ENCODE results near the gene SLIT1.
A peak's percentile ranks its signal among the peaks of the same experiment; 100 is the strongest.

The SLIT1 gene

GRCh38 chr10:97046456-97047082, 139.2 kb downstream of the SLIT1 start:
- peaks cover 3% of the 10 kb centered on the region for H3K4me1 ChIP-seq (ENCODE audit: control insufficient read depth, insufficient read depth, low read length)

GRCh38 chr10:97043563-97043855, 142.2 kb downstream of the SLIT1 start:
- Histone ChIP-seq H3K4me1 (ENCODE audit: control insufficient read depth, insufficient read depth, low read length) (peaks cover 2% of the 10 kb centered on the region), H3K27me3 (ENCODE audit: control insufficient read depth in 1 of 2, insufficient read depth in 2 of 2, low read length in 2 of 2) (peaks cover 2 to 4% of the 10 kb centered on the region in 2 donors), H3K9ac (ENCODE audit: low read length in 2 of 2) (no peak overlapping the region), H3K36me3 (ENCODE audit: control insufficient read depth in 2 of 2, insufficient read depth in 2 of 2, low read length in 2 of 2) (no peaks in the 10 kb centered on the region), H3K9me3 (ENCODE audit: control insufficient read depth in 2 of 2, low read length in 2 of 2) (peaks cover 0 to 3% of the 10 kb centered on the region in 2 donors), H3K4me3 (ENCODE audit: low read length in 2 of 2) (no peak overlapping the region), H3K27ac (ENCODE audit: low read length) (no peak overlapping the region)

More at GRCh38 chr10:97046456-97047082, 139.2 kb downstream of the SLIT1 start:
- no peak overlapping the region for H3K9ac ChIP-seq (ENCODE audit: low read length in 2 of 2)
- no peaks in the 10 kb centered on the region for H3K36me3 ChIP-seq (ENCODE audit: control insufficient read depth in 2 of 2, insufficient read depth in 2 of 2, low read length in 2 of 2)
- H3K9me3 ChIP-seq (ENCODE audit: control insufficient read depth in 2 of 2, low read length in 2 of 2), result peaks cover 0 to 3% of the 10 kb centered on the region in 2 donors
- no peak overlapping the region for H3K4me3 ChIP-seq (ENCODE audit: low read length in 2 of 2)
- H3K27me3 ChIP-seq (ENCODE audit: control insufficient read depth in 1 of 2, insufficient read depth in 2 of 2, low read length in 2 of 2), result peaks cover 2 to 8% of the 10 kb centered on the region in 2 donors
- H3K27ac ChIP-seq (ENCODE audit: low read length), result no peak overlapping the region

- Histone ChIP-seq H3K27me3 (ENCODE audit: control insufficient read depth in 1 of 2, insufficient read depth in 2 of 2, low read length in 2 of 2) (peaks cover 0 to 2% of the 10 kb centered on the region in 2 donors), H3K9me3 (ENCODE audit: control insufficient read depth in 2 of 2, low read length in 2 of 2) (peaks cover 0 to 3% of the 10 kb centered on the region in 2 donors), H3K36me3 (ENCODE audit: control insufficient read depth in 2 of 2, insufficient read depth in 2 of 2, low read length in 2 of 2) (no peaks in the 10 kb centered on the region), H3K4me3 (ENCODE audit: low read length in 2 of 2) (no peak overlapping the region), H3K9ac (ENCODE audit: low read length in 2 of 2) (no peak overlapping the region), H3K4me1 (ENCODE audit: control insufficient read depth, insufficient read depth, low read length) (peaks cover 2% of the 10 kb centered on the region), H3K27ac (ENCODE audit: low read length) (no peak overlapping the region)
These were observed 142.8 kb downstream of the SLIT1 start for GRCh38 chr10:97042716-97043562.

DNA sequence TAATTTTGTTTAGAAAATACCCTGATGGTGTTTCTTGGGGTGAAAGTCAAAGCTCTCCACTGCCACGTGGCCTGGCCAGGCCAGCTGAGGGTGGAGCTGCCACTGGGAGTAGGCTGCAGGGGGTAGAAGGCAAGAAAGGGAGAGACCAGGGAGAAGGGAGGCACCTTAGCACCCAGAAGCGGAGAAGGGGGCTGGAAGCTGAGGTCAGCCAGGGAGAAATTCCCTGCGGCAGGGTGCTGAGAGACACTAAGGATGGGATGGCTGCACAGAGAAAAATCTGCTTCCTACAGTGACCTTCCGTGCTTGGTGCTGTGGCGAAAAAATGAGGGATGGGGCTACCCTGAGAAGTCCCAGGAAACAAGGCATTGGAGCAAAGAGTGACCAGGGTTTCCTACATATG, 143.7 kb downstream of the SLIT1 start:
- H3K27me3 ChIP-seq (ENCODE audit: control insufficient read depth in 1 of 2, insufficient read depth in 2 of 2, low read length in 2 of 2), result peaks cover 0 to 2% of the 10 kb centered on the region in 2 donors
- H3K9me3 ChIP-seq (ENCODE audit: control insufficient read depth in 2 of 2, low read length in 2 of 2), result peaks cover 0 to 3% of the 10 kb centered on the region in 2 donors
- no peaks in the 10 kb centered on the region for H3K36me3 ChIP-seq (ENCODE audit: control insufficient read depth in 2 of 2, insufficient read depth in 2 of 2, low read length in 2 of 2)
- H3K27ac ChIP-seq (ENCODE audit: low read length), result no peak overlapping the region
- H3K9ac ChIP-seq (ENCODE audit: low read length in 2 of 2), result no peak overlapping the region
- H3K4me3 ChIP-seq (ENCODE audit: low read length in 2 of 2), result no peak overlapping the region
- H3K4me1 ChIP-seq (ENCODE audit: control insufficient read depth, insufficient read depth, low read length), result peaks cover 8% of the 10 kb centered on the region

- Histone ChIP-seq H3K4me1 (ENCODE audit: control insufficient read depth, insufficient read depth, low read length) (peaks cover 8% of the 10 kb centered on the region), H3K36me3 (ENCODE audit: control insufficient read depth in 2 of 2, insufficient read depth in 2 of 2, low read length in 2 of 2) (no peaks in the 10 kb centered on the region), H3K9me3 (ENCODE audit: control insufficient read depth in 2 of 2, low read length in 2 of 2) (peaks cover 0 to 3% of the 10 kb centered on the region in 2 donors), H3K4me3 (ENCODE audit: low read length in 2 of 2) (no peak overlapping the region), H3K27ac (ENCODE audit: low read length) (no peak overlapping the region), H3K27me3 (ENCODE audit: control insufficient read depth in 1 of 2, insufficient read depth in 2 of 2, low read length in 2 of 2) (no peaks in the 10 kb centered on the region), H3K9ac (ENCODE audit: low read length in 2 of 2) (no peak overlapping the region)
These were observed 145.1 kb downstream of the SLIT1 start for GRCh38 chr10:97040706-97041105.

- Histone ChIP-seq H3K36me3 (ENCODE audit: control insufficient read depth in 2 of 2, insufficient read depth in 2 of 2, low read length in 2 of 2) (no peaks in the 10 kb centered on the region), H3K27me3 (ENCODE audit: control insufficient read depth in 1 of 2, insufficient read depth in 2 of 2, low read length in 2 of 2) (no peaks in the 10 kb centered on the region), H3K27ac (ENCODE audit: low read length) (no peak overlapping the region), H3K9me3 (ENCODE audit: control insufficient read depth in 2 of 2, low read length in 2 of 2) (peaks cover 0 to 3% of the 10 kb centered on the region in 2 donors), H3K4me3 (ENCODE audit: low read length in 2 of 2) (no peak overlapping the region), H3K9ac (ENCODE audit: low read length in 2 of 2) (no peak overlapping the region), H3K4me1 (ENCODE audit: control insufficient read depth, insufficient read depth, low read length) (peaks cover 8% of the 10 kb centered on the region)
These were observed 145.5 kb downstream of the SLIT1 start for GRCh38 chr10:97040248-97040584.

DNA sequence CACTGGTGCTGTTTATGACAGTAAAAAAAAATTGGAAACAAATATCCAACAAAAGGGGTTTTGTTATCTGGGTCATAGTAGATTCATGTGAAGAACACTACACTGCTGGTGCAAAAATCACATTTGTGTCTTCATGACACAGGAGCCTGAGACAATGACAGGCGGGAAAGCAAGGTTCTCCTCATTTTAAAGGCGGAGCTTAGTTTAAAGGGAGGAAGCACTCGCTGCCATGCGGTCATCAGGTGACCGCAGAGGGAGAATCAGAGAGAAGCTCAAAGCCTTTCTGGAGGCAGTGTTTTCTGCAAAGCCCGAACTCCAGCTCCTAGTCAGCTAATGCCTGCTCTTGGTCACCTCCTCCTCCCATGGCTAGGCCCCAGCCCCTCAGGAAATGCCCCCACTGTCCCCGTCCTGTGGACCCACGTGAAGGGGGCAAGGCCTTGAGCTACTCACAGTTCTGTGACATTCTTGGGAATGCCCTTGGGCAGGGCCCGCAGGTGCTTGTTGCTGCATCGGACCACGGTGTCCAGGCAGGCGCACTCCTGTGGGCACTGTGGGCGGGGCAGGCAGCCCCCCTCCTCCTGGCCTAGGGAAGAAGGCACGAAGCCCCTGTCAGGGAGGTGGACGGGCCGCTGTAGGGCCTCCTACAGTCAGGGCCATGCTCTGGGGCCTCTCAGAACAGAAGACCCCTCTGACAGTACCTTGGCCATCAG, 146.1 kb downstream of the SLIT1 start:
- no peaks in the 10 kb centered on the region for H3K36me3 ChIP-seq (ENCODE audit: control insufficient read depth in 2 of 2, insufficient read depth in 2 of 2, low read length in 2 of 2)

GRCh38 chr10:97038688-97039087, 147.1 kb downstream of the SLIT1 start:
- Histone ChIP-seq H3K27me3 (ENCODE audit: control insufficient read depth in 1 of 2, insufficient read depth in 2 of 2, low read length in 2 of 2) (peaks cover 0 to 2% of the 10 kb centered on the region in 2 donors), H3K36me3 (ENCODE audit: control insufficient read depth in 2 of 2, insufficient read depth in 2 of 2, low read length in 2 of 2) (no peaks in the 10 kb centered on the region), H3K4me3 (ENCODE audit: low read length in 2 of 2) (no peak overlapping the region), H3K27ac (ENCODE audit: low read length) (no peak overlapping the region), H3K4me1 (ENCODE audit: control insufficient read depth, insufficient read depth, low read length) (peaks cover 8% of the 10 kb centered on the region), H3K9me3 (ENCODE audit: control insufficient read depth in 2 of 2, low read length in 2 of 2) (no peaks in the 10 kb centered on the region), H3K9ac (ENCODE audit: low read length in 2 of 2) (no peak overlapping the region)

More for the DNA sequence above, 146.1 kb downstream of the SLIT1 start:
- peaks cover 0 to under 1% of the 10 kb centered on the region in 2 donors for H3K9me3 ChIP-seq (ENCODE audit: control insufficient read depth in 2 of 2, low read length in 2 of 2)
- peaks cover 8% of the 10 kb centered on the region for H3K4me1 ChIP-seq (ENCODE audit: control insufficient read depth, insufficient read depth, low read length)
- H3K4me3 ChIP-seq (ENCODE audit: low read length in 2 of 2), result no peak overlapping the region
- no peak overlapping the region for H3K9ac ChIP-seq (ENCODE audit: low read length in 2 of 2)
- H3K27me3 ChIP-seq (ENCODE audit: control insufficient read depth in 1 of 2, insufficient read depth in 2 of 2, low read length in 2 of 2), result no peaks in the 10 kb centered on the region
- H3K27ac ChIP-seq (ENCODE audit: low read length), result no peak overlapping the region

DNA sequence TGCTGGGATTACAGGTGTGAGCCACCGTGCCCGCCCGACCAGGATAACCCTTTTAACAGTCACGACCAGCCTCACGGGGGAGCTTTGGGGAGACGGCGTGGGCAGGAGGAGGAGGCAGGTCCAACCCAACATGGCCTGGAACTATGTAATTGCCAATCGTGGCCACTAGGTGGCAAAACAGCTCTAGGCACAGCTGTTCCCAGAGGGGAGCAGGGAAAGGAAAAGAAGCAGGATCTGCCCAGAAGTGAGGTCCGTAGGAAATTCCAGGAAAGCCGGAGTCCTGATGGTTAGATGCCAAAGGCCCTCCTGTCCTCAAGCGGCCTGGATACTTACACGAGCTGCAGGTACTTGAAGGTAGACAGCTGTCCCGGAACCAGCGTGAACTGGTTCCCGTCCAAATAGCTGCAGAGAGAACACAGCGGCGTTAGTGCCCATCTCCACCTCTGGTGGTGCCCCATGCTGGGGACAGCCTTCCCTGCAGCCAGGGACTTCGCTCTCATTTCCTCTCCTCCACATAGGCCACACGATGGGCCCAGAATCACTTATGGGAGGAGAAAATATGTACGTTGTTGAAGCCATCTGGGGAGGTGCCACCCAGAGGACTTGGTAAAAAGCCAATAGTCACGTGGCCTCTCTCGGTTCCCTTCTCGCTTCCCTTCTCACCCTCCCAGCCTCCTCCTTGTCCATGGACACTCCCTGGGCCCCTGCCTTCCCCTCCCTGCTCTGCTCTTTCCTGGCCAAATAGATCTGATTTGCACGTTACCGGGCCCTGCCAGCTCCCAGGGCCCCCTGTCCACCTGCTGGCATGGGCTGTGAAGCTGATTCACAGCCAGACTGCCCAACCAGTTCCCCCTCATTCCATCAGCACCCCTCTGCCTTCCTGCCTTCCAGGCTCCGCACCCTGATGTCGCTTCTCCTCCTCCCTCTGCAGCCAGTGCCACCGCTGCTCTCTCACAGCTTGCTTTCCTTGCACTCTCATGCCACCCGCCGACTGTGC, 148.1 kb downstream of the SLIT1 start:
- Histone ChIP-seq H3K9ac (ENCODE audit: low read length in 2 of 2) (peak overlapping the region in 1 of 2 donors; percentile 29), H3K9me3 (ENCODE audit: control insufficient read depth in 2 of 2, low read length in 2 of 2) (no peaks in the 10 kb centered on the region), H3K36me3 (ENCODE audit: control insufficient read depth in 2 of 2, insufficient read depth in 2 of 2, low read length in 2 of 2) (no peaks in the 10 kb centered on the region), H3K27ac (ENCODE audit: low read length) (no peak overlapping the region), H3K4me1 (ENCODE audit: control insufficient read depth, insufficient read depth, low read length) (peaks cover 8% of the 10 kb centered on the region), H3K27me3 (ENCODE audit: control insufficient read depth in 1 of 2, insufficient read depth in 2 of 2, low read length in 2 of 2) (peaks cover 0 to 2% of the 10 kb centered on the region in 2 donors), H3K4me3 (ENCODE audit: low read length in 2 of 2) (peak overlapping the region; percentile 67 to 79)

All from stomach smooth muscle (tissue), 2 donors.